NCI-H187 treated with DMSO at 0.1 percent for 48 hours (cell line): ENCODE results near the gene HOXB6.

ENCODE experiments used
- DNase-seq: peaks from one replicate; lab custom pipeline; 2025; lab: John Stamatoyannopoulos, UW

The HOXB6 gene

DNA sequence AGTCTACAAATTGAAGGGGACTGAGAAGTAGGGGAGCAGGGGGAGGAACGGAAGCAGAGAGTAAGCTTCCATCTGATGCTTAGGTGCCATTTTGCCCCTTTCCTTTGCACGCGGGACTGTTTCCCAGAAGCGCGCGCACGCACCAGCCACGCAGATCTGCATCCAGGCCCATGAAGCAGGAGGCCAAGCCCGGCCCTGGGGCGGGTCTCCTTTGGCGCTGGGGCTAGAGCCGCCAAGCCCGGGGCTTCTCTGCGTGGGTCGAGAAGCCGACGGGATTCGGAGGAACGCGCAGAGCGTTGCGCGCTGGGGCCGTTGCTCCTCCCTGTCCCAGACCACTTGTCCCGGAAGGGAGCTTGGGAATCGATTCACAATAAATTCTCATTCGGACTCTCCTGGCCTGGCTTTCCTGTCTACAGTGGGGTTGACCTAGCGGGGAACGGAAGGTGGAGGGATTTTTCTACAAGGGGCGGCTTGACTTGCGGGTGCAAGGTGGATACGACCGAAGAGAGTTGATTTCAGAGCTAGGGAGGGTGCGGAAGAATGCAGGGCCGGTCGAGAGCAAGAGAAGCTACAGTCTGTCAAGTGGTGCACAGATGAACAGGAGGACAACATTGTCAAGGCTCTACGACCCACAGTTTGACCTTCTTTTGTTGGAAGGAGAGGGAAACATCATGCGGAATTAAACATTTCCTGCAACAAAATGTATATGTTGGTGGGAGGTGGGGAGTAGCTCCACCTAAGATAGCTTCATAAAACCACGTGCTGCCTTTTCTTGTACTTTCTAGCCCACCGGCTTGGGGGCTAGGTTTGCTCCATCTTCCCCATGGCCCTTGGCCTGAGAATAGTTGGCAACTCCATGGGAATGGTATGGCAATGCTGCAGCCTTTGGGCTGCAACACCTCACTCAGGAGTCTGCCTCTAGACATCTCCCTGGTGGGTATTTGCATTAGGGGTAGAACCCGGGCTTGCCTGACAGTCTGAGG lies 16.9 kb upstream of the HOXB6 start:
- DNase-seq = no peak

GRCh38 chr17:48620461-48621139 lies 15.8 kb upstream of the HOXB6 start:
- DNase-seq = no peak

- DNase-seq = no peak
These were observed 15.2 kb upstream of the HOXB6 start for GRCh38 chr17:48619826-48620449.

DNA sequence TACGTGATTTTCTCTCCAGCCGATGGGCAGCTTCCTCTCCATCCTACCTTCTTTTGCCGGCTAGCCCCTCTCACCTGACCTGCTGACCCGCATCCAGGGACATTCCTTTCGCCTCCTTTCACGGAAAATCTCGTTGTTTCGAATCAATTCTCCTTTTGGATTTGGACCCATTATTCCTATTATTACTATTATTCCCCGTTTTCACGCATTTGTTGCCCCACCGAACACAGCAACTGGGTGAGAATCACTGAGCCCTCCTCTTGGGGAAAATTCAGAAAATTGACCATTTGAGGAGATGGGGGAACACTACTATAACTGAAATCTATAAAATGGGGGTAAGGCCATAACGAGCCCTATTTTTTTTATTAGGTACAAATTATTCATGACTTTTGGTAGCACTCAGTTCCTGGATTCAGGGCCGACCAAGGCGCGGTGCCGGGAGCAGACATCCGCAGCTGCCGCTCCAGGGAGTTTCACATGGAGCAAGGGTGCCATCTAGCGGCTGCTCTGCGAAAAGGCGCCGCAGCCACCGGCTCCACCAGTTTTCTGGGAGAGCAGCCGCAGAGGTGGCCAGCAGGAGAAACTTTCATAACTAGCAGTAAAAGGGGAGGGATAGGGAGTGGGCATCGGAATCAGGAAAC lies 13.6 kb upstream of the HOXB6 start:
- peak; percentile 33 for DNase-seq

- no peak for DNase-seq
These were observed 12.9 kb upstream of the HOXB6 start for GRCh38 chr17:48617471-48618255.

GRCh38 chr17:48616717-48617470 lies 12.1 kb upstream of the HOXB6 start:
- no peak for DNase-seq

DNA sequence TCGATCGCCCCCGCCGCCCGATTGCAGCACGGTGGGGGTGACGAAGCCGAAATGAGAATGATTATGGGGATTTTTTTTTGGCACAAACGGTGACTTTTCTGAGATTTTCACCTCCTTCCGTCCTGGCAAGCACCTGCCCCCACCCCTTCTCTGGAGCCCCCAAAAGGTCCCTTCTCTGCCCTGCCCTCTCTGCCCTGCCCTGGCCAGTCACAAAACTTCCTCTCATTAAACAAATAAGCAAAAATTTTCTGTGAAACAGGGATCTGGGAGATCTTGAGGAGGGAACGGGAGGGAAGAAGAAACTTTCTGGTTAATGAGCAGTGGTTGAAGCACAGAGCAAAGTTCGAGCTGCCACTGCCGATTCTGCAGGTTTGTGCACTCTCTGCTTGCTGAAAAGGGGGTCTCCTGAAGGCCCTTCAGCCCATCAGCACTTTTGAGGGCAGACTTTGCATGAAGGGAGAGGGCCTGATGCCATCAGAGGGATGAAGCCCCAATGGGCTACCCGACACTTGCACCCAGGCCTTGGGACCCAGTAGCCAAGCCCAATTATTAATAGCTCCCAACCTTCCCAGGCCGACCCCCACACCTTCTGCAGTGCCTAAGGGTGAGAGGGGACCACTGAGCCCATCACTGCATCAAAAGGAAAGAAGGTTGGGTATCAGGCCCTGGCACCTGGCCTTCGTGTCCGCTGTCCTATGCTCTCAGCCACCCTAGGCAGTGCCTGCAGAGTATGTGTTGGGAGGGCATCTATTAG lies 11.4 kb upstream of the HOXB6 start:
- no peak for DNase-seq

- DNase-seq = no peak
These were observed 10.5 kb upstream of the HOXB6 start, which contains the start of gene HOXB8 for GRCh38 chr17:48615047-48615962. TSS of gene HOXB8 (minus strand) at chr17:48615292. CDS start at chr17:48614704, 588 bp downstream.

GRCh38 chr17:48613862-48614694 lies 9.3 kb upstream of the HOXB6 start:
- DNase-seq = no peak

DNA sequence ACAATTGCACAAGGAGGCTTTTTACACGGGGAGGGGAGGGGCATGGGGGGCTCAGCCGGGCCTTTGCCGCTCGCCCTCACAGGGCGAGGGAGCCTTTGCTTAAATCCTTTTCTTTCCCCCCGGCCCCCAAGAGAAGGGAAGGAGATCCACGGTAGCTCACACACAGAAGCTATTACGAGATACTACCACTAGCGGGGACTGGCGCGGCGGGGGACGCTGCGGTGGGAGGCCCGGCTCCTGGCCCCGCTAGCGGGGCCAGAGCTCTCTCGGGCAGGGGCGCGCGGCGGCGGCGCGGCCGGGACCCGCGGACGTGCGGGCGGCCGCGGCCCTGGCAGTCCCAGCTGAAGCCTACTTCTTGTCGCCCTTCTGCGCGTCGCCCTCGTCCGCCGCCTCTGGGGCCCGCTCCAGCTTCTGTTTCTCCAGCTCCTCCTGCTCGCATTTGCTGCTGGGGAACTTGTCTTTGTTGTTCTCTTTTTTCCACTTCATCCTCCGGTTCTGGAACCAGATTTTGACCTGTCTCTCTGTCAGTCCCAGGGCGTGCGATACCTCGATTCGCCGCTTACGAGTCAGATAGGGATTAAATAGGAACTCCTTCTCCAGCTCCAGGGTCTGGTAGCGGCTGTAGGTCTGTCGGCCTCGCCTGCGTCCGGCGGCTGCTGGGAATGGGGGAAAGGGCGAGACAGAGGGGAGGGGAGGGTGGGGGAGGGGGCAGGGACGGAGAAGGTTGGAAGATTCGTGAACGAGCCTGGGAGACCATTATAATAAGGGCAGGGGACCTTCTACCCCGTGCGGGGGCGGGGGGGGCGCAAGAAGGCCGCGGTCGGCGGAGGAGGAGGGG lies 8.3 kb upstream of the HOXB6 start:
- no peak for DNase-seq

DNA sequence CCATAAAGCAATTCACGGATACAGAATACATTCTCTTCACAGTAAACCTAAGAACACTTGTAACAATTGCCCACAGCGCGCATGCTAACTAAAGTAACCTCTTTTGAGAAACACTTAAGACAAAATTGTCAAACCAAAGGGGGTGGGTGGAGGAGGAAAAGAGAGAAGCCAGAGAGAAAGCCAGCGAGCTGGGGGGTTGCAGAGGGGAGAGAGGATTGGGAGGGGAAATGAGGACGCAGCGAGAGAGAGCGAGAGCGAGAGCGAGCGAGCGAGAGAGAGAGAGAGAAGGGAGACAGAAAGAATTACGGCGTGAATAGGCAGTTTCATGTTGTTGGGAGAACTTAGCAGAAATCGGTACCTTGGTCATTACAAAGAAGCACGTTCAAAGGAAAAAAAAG lies 7.7 kb upstream of the HOXB6 start:
- DNase-seq = peak; percentile 64

DNA sequence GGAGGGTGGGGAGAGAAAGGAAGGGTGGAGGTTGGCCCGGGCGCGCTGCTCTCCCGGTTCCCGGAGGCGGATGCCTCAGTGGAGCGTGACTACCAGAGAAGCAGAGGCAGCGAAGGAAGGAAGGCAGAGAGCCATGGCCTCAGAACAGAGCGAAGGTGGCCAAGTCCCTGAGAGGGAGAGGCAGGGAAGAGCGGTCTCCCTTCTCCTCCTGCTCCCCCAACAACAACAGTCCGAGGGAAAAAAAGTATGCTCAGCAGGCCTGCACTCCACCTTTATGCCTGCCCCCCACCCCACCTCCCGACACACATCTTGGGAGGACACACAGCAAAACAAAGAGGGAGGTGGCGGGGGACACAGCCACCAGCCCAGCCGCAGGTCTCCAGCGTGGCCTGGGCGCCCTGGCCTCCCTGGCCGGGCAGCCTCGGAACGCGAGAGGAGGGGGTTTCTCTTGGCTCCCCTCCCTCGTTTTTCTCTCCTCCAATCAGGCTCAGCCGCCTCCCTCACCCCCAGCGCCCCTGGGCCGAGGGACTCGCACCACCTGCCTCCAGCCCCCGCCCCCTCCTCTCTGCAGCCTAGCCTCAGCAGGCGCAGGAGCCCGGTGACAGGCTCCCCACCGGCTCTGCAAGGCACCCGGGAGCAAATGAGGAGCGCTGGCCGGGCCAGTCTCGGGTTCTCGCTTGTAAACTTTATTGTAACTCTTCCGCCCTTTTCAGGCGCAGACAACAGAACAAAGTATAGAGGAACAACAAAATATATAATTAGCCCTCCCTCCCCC lies 7.1 kb upstream of the HOXB6 start:
- no peak for DNase-seq

GRCh38 chr17:48611213-48611612 lies 6.4 kb upstream of the HOXB6 start:
- DNase-seq = no peak

- DNase-seq = no peak
These were observed 5.8 kb upstream of the HOXB6 start, which contains the start of gene HOXB7 for GRCh38 chr17:48610282-48611211. TSS of gene HOXB7 (minus strand) at chr17:48611017. CDS start at chr17:48610918, 99 bp downstream.

- DNase-seq = no peak
These were observed 5.0 kb upstream of the HOXB6 start for GRCh38 chr17:48609759-48610281.
